SH-SY5Y (cell line): ENCODE data around the gene MACROH2A1.

Experiments
- GATA2 ChIP-seq: IDR thresholded peaks from 2 replicates; pipeline ENCODE4 v1.6.1; 2011; ENCODE audit warnings: mild to moderate bottlenecking, low read depth, low read length
- GATA3 ChIP-seq: IDR thresholded peaks from 2 replicates; pipeline ENCODE4 v1.6.1; 2011; ENCODE audit warnings: low read depth, mild to moderate bottlenecking, low read length, moderate library complexity

- no peak for TF ChIP-seq GATA2
- no peak for TF ChIP-seq GATA3
These were observed 27.4 kb upstream of the MACROH2A1 start for GRCh38 chr5:135426102-135427082.
